GM19239 (cell line): ENCODE data around the gene SORCS3.

Source experiments
- DNase-seq: peaks from one replicate; pipeline ENCODE4 v3.0.0; 2011; ENCODE audit warnings: low spot score; ENCODE audit not compliant: insufficient read length
- FAIRE-seq: peaks from 2 replicates; lab custom pipeline; 2011; peaks lifted over from hg19 to GRCh38; lab: Jason Lieb, UNC

The SORCS3 gene

GRCh38 chr10:105274556-105275070 is 633.5 kb downstream of the SORCS3 start:
- DNase-seq (no peak), FAIRE-seq (no peak)

- no peak for DNase-seq
- FAIRE-seq, result no peak
Observed at GRCh38 chr10:105278439-105278838, 637.3 kb downstream of the SORCS3 start.

- DNase-seq, result no peak
- FAIRE-seq, result no peak
Observed at GRCh38 chr10:105279101-105279500, 638.0 kb downstream of the SORCS3 start.

- no peak for FAIRE-seq
- DNase-seq, result no peak
Observed at GRCh38 chr10:105280895-105281294, 639.8 kb downstream of the SORCS3 start.

GRCh38 chr10:105284476-105285215 is 643.6 kb downstream of the SORCS3 start:
- DNase-seq (no peak), FAIRE-seq (no peak)

- no peak for FAIRE-seq
- no peak for DNase-seq
Observed at GRCh38 chr10:105288026-105288425, 646.9 kb downstream of the SORCS3 start.

GRCh38 chr10:105288613-105289012 is 647.5 kb downstream of the SORCS3 start:
- no peak for DNase-seq
- no peak for FAIRE-seq

GRCh38 chr10:105291571-105291970 is 650.5 kb downstream of the SORCS3 start:
- DNase-seq (no peak), FAIRE-seq (no peak)

GRCh38 chr10:105292236-105292635 is 651.1 kb downstream of the SORCS3 start:
- DNase-seq, result no peak
- no peak for FAIRE-seq
